Spleen (tissue), 7 donors: ENCODE results near the gene ESR1.

Source experiments
- POLR2A ChIP-seq, 3 donors: fragments of 450-650 bp; IDR thresholded peaks; one replicate each; pipeline ENCODE4 v1.5.1; 2017; ENCODE audit warnings: antibody characterized with exemption in 3 of 3, mild to moderate bottlenecking in 1 of 3
- POLR2AphosphoS5 ChIP-seq, 3 donors: sonication (generic); formaldehyde crosslinking; IDR thresholded peaks; one replicate each; pipeline ENCODE4 v1.5.1; 2017; ENCODE audit warnings: antibody characterized with exemption in 3 of 3
- TF ChIP-seq, protein P1 (sequence below), 11 experiments: fragments of 200-600 bp in 7 of 11; fragments of 450-650 bp in 4 of 11; sonication (generic) in 4 of 11; IDR thresholded peaks in 8 of 11; conservative IDR thresholded peaks in 3 of 11; 1 replicate in 7 of 11; 2 replicates in 4 of 11; pipeline versions ENCODE4 v1.4.0 to v1.8.0; 2016 to 2021; ENCODE audit warnings: antibody characterized with exemption in 11 of 11, inconsistent platforms in 4 of 11, mild to moderate bottlenecking in 1 of 11
- donor health status: DM: no; HTN: no; CAD: no; lungs with moderate emphysema.
- donor health status: DM: no; HTN: no; CAD: no.
- donor health status: DM: no; HTN: no; CAD: no.

DNA sequence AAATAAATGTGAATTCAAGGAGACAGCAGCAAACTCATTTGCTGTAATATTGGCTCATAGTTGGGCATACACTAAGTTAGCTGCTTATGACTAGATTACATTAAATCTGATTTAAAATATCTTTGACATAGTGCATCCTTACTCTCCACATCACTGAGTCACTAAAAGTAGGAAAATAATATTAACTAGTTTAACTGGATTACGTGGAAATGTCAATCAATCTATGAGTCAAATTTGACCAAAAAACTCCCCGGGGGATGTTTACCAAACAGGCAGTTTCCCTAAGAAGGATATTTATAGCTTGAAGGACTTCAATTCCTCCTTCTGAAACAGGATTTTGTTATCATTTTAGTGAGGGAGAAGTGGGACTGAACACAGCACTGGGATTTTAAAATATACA lies 366.5 kb downstream of the ESR1 start:
- TF ChIP-seq, protein P1, sequence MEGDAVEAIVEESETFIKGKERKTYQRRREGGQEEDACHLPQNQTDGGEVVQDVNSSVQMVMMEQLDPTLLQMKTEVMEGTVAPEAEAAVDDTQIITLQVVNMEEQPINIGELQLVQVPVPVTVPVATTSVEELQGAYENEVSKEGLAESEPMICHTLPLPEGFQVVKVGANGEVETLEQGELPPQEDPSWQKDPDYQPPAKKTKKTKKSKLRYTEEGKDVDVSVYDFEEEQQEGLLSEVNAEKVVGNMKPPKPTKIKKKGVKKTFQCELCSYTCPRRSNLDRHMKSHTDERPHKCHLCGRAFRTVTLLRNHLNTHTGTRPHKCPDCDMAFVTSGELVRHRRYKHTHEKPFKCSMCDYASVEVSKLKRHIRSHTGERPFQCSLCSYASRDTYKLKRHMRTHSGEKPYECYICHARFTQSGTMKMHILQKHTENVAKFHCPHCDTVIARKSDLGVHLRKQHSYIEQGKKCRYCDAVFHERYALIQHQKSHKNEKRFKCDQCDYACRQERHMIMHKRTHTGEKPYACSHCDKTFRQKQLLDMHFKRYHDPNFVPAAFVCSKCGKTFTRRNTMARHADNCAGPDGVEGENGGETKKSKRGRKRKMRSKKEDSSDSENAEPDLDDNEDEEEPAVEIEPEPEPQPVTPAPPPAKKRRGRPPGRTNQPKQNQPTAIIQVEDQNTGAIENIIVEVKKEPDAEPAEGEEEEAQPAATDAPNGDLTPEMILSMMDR (IDR thresholded peaks at IDR 0.05 in 8 of 11, conservative IDR thresholded peaks at IDR 0.05 in 3 of 11) = no peak
- TF ChIP-seq POLR2AphosphoS5 (IDR thresholded peaks at IDR 0.05) (no peak), POLR2A (IDR thresholded peaks at IDR 0.05) (no peak)
